Measurements from ENCODE around the gene AATK. TPM values are rescaled to one million over a fixed set of nuclear protein-coding genes. Genes with fewer than 3 reads are reported as not detected.

Gene AATK
- total and polyA plus RNA-seq, 2 of the 4 experiments (the other 2 are of a cell fraction) = under 0.01 to 0.21 TPM

GRCh38 chr17:81156866-81157805, 8.9 kb downstream of the AATK start (continued):
- TF ChIP-seq RAD21 (IDR thresholded peaks at IDR 0.05; ENCODE audit: low read length) = no peak
- no peak for TF ChIP-seq POLR2A (IDR thresholded peaks at IDR 0.05; ENCODE audit: low read depth, low read length)

GRCh38 chr17:81154961-81155360, 11.1 kb downstream of the AATK start:
- no peak overlapping the region for H3K9ac ChIP-seq (ENCODE audit: low read depth, low read length)
- no peak overlapping the region for H2BK5ac ChIP-seq (ENCODE audit: low read depth, low read length, poor library complexity, severe bottlenecking)
- H2AK9ac ChIP-seq (replicated peaks; ENCODE audit: low read depth, low read length, poor library complexity) = no peak overlapping the region
- H4K5ac ChIP-seq (ENCODE audit: low read depth, low read length) = no peak overlapping the region
- no peak overlapping the region for H2BK20ac ChIP-seq (ENCODE audit: low read depth, low read length)
- peaks cover 20% of the 10 kb centered on the region for H3K27me3 ChIP-seq (ENCODE audit: control insufficient read depth, insufficient read depth, low read length)
- H4K8ac ChIP-seq (ENCODE audit: low read depth in 2 of 2, low read length in 2 of 2) = no peak overlapping the region
- no peak overlapping the region for H3K23ac ChIP-seq (ENCODE audit: low read depth, low read length)
- in situ Hi-C loops (cut with MboI; ENCODE audit: low sequenced_read_pairs) (no loop called here), dilution Hi-C loops (cut with HindIII; ENCODE audit: low sequenced_read_pairs, unreplicated experiment) (no loop called here), intact Hi-C loops (cut with micrococcal nuclease) (no loop called here)
- H3K4me1 ChIP-seq (ENCODE audit: control insufficient read depth, insufficient read depth, low read length) = no peaks in the 10 kb centered on the region
- no peak overlapping the region for H3K27ac ChIP-seq (ENCODE audit: insufficient read depth, low read length)
- no peak overlapping the region for H2BK15ac ChIP-seq (ENCODE audit: low read depth, low read length)
- ATAC-seq (ENCODE audit: low read depth) (no peak), DNase-seq (no peak)
- no peaks in the 10 kb centered on the region for H3K36me3 ChIP-seq (ENCODE audit: control insufficient read depth, insufficient read depth, low read length)
- H3K4ac ChIP-seq (ENCODE audit: low read depth, low read length) = no peak overlapping the region
- H3K4me2 ChIP-seq (ENCODE audit: low read depth, low read length) = no peak overlapping the region
- no peak overlapping the region for H3K56ac ChIP-seq (ENCODE audit: extremely low read depth, insufficient read depth, low read length)
- no peaks in the 10 kb centered on the region for H3K79me1 ChIP-seq (ENCODE audit: low read depth in 1 of 2, low read length in 2 of 2)
- no peak overlapping the region for H2BK120ac ChIP-seq (ENCODE audit: low read depth, low read length)
- H2AFZ ChIP-seq (replicated peaks; ENCODE audit: low read length, poor library complexity) = no peak overlapping the region
- no peaks in the 10 kb centered on the region for H3K9me1 ChIP-seq (ENCODE audit: insufficient read depth, low read length)
- H3K14ac ChIP-seq (replicated peaks; ENCODE audit: low read depth, low read length) = no peak overlapping the region
- ChIA-PET CTCF (no interaction called here), POLR2A (ENCODE audit: unreplicated experiment) (no interaction called here)
- H2AK5ac ChIP-seq (ENCODE audit: low read depth, low read length) = no peak overlapping the region
- 94% methylated on average over 14 of the region's 18 CpGs; no CpG with 5 or more reads in 1 of the 2 experiments for WGBS, 2 experiments (ENCODE audit: extremely low coverage in 2 of 2, insufficient read length in 1 of 2)
- no TSS peak for BruUV-seq (replicated peaks)
- H3K4me3 ChIP-seq (ENCODE audit: insufficient read depth, low read depth, low read length) = no peak overlapping the region
- no peak overlapping the region for H3K18ac ChIP-seq (ENCODE audit: low read depth, low read length)
- no peaks in the 10 kb centered on the region for H4K20me1 ChIP-seq (ENCODE audit: insufficient read depth, low read length)
- no peaks in the 10 kb centered on the region for H3K9me3 ChIP-seq (ENCODE audit: control insufficient read depth, insufficient read depth, low read length)
- H4K91ac ChIP-seq (ENCODE audit: insufficient read depth, low read depth, low read length) = no peak overlapping the region
- TF ChIP-seq FOS (IDR thresholded peaks at IDR 0.05; ENCODE audit: low read depth, low read length) (no peak), MXI1 (IDR thresholded peaks at IDR 0.05; ENCODE audit: borderline replicate concordance, low read depth, low read length) (no peak), RAD21 (IDR thresholded peaks at IDR 0.05; ENCODE audit: low read length) (no peak), CTCF (conservative IDR thresholded peaks at IDR 0.05; ENCODE audit: low read depth, low read length) (no peak), POLR2A (IDR thresholded peaks at IDR 0.05; ENCODE audit: low read depth, low read length) (no peak), RCOR1 (IDR thresholded peaks at IDR 0.05; ENCODE audit: insufficient replicate concordance, low read length) (no peak), ELK1 (IDR thresholded peaks at IDR 0.05; ENCODE audit: borderline replicate concordance, low read depth, low read length) (no peak), NFE2L2 (IDR thresholded peaks at IDR 0.05; ENCODE audit: low read depth, low read length) (no peak), MAZ (IDR thresholded peaks at IDR 0.05; ENCODE audit: borderline replicate concordance, low read depth, low read length) (no peak), CEBPB (IDR thresholded peaks at IDR 0.05; ENCODE audit: low read depth, low read length) (no peak), MAFK (IDR thresholded peaks at IDR 0.05; ENCODE audit: low read depth, low read length) (no peak), USF2 (IDR thresholded peaks at IDR 0.05; ENCODE audit: low read depth, low read length) (no peak)

Measured in IMR-90 (cell line).